WTC11 (cell line): ENCODE results near the gene UBP1.

ENCODE experiments used
- ATF1 ChIP-seq: sonication (generic); formaldehyde crosslinking; IDR thresholded peaks from 2 replicates; pipeline ENCODE4 v1.8.1; 2023; ENCODE audit warnings: mild to moderate bottlenecking, moderate library complexity, missing genetic modification reagents
- ESRRA ChIP-seq: sonication (generic); formaldehyde crosslinking; IDR thresholded peaks from 2 replicates; pipeline ENCODE4 v1.8.1; 2022; ENCODE audit warnings: mild to moderate bottlenecking, missing genetic modification reagents, borderline replicate concordance
- ETV6 ChIP-seq: sonication (generic); formaldehyde crosslinking; IDR thresholded peaks from 2 replicates; pipeline ENCODE4 v1.8.1; 2022; ENCODE audit warnings: mild to moderate bottlenecking, missing genetic modification reagents
- FOXP1 ChIP-seq: sonication (generic); formaldehyde crosslinking; IDR thresholded peaks from 2 replicates; pipeline ENCODE4 v1.8.0; 2022; ENCODE audit warnings: missing genetic modification reagents, mild to moderate bottlenecking, moderate library complexity, borderline replicate concordance
- NFE2L1 ChIP-seq: sonication (generic); formaldehyde crosslinking; IDR thresholded peaks from 2 replicates; pipeline ENCODE4 v1.8.1; 2023; ENCODE audit warnings: missing genetic modification reagents
- SP1 ChIP-seq: sonication (generic); formaldehyde crosslinking; conservative IDR thresholded peaks from 2 replicates; pipeline ENCODE4 v1.8.1; 2022; ENCODE audit warnings: missing genetic modification reagents
- ZNF671 ChIP-seq: fragments of 250-450 bp; sonication (Bioruptor Pico); IDR thresholded peaks from 2 replicates; pipeline ENCODE4 v1.8.0; 2021; ENCODE audit warnings: mild to moderate bottlenecking
- TF ChIP-seq, protein P1 (sequence below): fragments of 200-600 bp; IDR thresholded peaks from 2 replicates; pipeline ENCODE4 v1.8.0; 2022; ENCODE audit warnings: antibody characterized with exemption
- TF ChIP-seq, protein P2 (sequence below): fragments of 250-450 bp; sonication (Bioruptor Pico); IDR thresholded peaks from 2 replicates; pipeline ENCODE4 v1.9.0; 2021; ENCODE audit warnings: moderate library complexity, mild to moderate bottlenecking, inconsistent platforms, borderline replicate concordance
- TF ChIP-seq, protein P3 (sequence below): sonication (generic); formaldehyde crosslinking; IDR thresholded peaks from 2 replicates; pipeline ENCODE4 v1.8.0; 2022; ENCODE audit warnings: missing genetic modification reagents
- TF ChIP-seq, protein P4 (sequence below): sonication (generic); formaldehyde crosslinking; IDR thresholded peaks from 2 replicates; pipeline ENCODE4 v1.8.1; 2023; ENCODE audit warnings: mild to moderate bottlenecking, missing genetic modification reagents

DNA sequence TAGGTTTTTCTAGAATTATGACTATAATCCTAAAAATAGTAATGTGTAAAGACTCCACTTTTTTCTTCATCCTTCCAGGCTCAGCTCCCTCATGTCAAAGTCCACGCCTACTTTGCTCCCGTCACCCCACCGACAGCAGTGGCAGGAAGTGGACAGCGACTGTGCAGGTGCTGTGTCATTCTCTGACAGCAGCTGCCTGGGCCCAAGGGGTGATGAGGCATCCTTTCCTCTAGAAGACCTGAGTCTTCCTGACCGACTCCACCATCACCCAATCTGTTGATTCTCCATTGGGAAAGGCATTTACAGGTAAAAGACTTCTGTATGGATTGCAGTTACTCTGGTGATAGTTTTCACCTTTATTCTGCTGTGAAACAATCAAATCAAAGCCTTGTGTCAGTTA is 54.8 kb downstream of the UBP1 start:
- TF ChIP-seq ZNF671, result no peak
- TF ChIP-seq, protein P1, sequence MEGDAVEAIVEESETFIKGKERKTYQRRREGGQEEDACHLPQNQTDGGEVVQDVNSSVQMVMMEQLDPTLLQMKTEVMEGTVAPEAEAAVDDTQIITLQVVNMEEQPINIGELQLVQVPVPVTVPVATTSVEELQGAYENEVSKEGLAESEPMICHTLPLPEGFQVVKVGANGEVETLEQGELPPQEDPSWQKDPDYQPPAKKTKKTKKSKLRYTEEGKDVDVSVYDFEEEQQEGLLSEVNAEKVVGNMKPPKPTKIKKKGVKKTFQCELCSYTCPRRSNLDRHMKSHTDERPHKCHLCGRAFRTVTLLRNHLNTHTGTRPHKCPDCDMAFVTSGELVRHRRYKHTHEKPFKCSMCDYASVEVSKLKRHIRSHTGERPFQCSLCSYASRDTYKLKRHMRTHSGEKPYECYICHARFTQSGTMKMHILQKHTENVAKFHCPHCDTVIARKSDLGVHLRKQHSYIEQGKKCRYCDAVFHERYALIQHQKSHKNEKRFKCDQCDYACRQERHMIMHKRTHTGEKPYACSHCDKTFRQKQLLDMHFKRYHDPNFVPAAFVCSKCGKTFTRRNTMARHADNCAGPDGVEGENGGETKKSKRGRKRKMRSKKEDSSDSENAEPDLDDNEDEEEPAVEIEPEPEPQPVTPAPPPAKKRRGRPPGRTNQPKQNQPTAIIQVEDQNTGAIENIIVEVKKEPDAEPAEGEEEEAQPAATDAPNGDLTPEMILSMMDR, result no peak
- TF ChIP-seq ATF1 (CRISPR knock-in tag), result no peak
- TF ChIP-seq NFE2L1 (CRISPR knock-in tag), result no peak
- no peak for TF ChIP-seq ESRRA (CRISPR knock-in tag)
- TF ChIP-seq, protein P2, sequence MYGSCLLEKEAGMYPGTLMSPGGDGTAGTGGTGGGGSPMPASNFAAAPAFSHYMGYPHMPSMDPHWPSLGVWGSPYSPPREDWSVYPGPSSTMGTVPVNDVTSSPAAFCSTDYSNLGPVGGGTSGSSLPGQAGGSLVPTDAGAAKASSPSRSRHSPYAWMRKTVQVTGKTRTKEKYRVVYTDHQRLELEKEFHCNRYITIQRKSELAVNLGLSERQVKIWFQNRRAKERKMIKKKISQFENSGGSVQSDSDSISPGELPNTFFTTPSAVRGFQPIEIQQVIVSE (CRISPR knock-in tag), result no peak
- TF ChIP-seq, protein P3, sequence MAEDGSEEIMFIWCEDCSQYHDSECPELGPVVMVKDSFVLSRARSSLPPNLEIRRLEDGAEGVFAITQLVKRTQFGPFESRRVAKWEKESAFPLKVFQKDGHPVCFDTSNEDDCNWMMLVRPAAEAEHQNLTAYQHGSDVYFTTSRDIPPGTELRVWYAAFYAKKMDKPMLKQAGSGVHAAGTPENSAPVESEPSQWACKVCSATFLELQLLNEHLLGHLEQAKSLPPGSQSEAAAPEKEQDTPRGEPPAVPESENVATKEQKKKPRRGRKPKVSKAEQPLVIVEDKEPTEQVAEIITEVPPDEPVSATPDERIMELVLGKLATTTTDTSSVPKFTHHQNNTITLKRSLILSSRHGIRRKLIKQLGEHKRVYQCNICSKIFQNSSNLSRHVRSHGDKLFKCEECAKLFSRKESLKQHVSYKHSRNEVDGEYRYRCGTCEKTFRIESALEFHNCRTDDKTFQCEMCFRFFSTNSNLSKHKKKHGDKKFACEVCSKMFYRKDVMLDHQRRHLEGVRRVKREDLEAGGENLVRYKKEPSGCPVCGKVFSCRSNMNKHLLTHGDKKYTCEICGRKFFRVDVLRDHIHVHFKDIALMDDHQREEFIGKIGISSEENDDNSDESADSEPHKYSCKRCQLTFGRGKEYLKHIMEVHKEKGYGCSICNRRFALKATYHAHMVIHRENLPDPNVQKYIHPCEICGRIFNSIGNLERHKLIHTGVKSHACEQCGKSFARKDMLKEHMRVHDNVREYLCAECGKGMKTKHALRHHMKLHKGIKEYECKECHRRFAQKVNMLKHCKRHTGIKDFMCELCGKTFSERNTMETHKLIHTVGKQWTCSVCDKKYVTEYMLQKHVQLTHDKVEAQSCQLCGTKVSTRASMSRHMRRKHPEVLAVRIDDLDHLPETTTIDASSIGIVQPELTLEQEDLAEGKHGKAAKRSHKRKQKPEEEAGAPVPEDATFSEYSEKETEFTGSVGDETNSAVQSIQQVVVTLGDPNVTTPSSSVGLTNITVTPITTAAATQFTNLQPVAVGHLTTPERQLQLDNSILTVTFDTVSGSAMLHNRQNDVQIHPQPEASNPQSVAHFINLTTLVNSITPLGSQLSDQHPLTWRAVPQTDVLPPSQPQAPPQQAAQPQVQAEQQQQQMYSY, result no peak
- TF ChIP-seq, protein P4, sequence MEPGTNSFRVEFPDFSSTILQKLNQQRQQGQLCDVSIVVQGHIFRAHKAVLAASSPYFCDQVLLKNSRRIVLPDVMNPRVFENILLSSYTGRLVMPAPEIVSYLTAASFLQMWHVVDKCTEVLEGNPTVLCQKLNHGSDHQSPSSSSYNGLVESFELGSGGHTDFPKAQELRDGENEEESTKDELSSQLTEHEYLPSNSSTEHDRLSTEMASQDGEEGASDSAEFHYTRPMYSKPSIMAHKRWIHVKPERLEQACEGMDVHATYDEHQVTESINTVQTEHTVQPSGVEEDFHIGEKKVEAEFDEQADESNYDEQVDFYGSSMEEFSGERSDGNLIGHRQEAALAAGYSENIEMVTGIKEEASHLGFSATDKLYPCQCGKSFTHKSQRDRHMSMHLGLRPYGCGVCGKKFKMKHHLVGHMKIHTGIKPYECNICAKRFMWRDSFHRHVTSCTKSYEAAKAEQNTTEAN (CRISPR knock-in tag), result no peak
- TF ChIP-seq ETV6 (CRISPR knock-in tag), result no peak
- no peak for TF ChIP-seq SP1 (CRISPR knock-in tag)
- no peak for TF ChIP-seq FOXP1 (CRISPR knock-in tag)
